ELF-1 (cell line): ENCODE measurements around the gene CAMKK2.
"Not testable (repeated sequence)": the region's sequence is repeated elsewhere in the genome, so short reads cannot be mapped to it uniquely, and the experiment has no call there.

Experiments used
- DNase-seq: peaks from one replicate; pipeline ENCODE4 v3.0.0-alpha.2; 2016; ENCODE audit warnings: low read depth, low spot score

The CAMKK2 gene

GRCh38 chr12:121279507-121279915, 17.0 kb downstream of the CAMKK2 start:
- no peak for DNase-seq

- DNase-seq = no peak
These were observed 17.5 kb downstream of the CAMKK2 start for GRCh38 chr12:121279071-121279375.

GRCh38 chr12:121278169-121279070, 18.1 kb downstream of the CAMKK2 start:
- no peak for DNase-seq

- no peak for DNase-seq
These were observed 19.1 kb downstream of the CAMKK2 start for GRCh38 chr12:121277374-121277759.

GRCh38 chr12:121274036-121274763, 22.3 kb downstream of the CAMKK2 start:
- no peak for DNase-seq

- no peak for DNase-seq
These were observed 23.1 kb downstream of the CAMKK2 start for GRCh38 chr12:121273364-121273896.

GRCh38 chr12:121267822-121268221, 28.7 kb downstream of the CAMKK2 start:
- DNase-seq = no peak

GRCh38 chr12:121264951-121265515, 31.5 kb downstream of the CAMKK2 start:
- DNase-seq = no peak

GRCh38 chr12:121264135-121264534, 32.4 kb downstream of the CAMKK2 start:
- DNase-seq = no peak

- no peak for DNase-seq
These were observed 33.1 kb downstream of the CAMKK2 start for GRCh38 chr12:121263206-121263935.

GRCh38 chr12:121261398-121261797, 35.1 kb downstream of the CAMKK2 start:
- no peak for DNase-seq

GRCh38 chr12:121260091-121260490, 36.4 kb downstream of the CAMKK2 start:
- no peak for DNase-seq

GRCh38 chr12:121259074-121259473, 37.4 kb downstream of the CAMKK2 start:
- no peak for DNase-seq

GRCh38 chr12:121257704-121258449, 38.6 kb downstream of the CAMKK2 start:
- DNase-seq = not testable (repeated sequence)

GRCh38 chr12:121255433-121255832, 41.1 kb downstream of the CAMKK2 start:
- DNase-seq = peak; percentile 29

- DNase-seq = no peak
These were observed 42.7 kb downstream of the CAMKK2 start for GRCh38 chr12:121253638-121254335.

- no peak for DNase-seq
These were observed 43.7 kb downstream of the CAMKK2 start for GRCh38 chr12:121252712-121253345.

GRCh38 chr12:121251838-121252237, 44.7 kb downstream of the CAMKK2 start:
- no peak for DNase-seq

GRCh38 chr12:121250359-121250758, 46.1 kb downstream of the CAMKK2 start:
- DNase-seq = peak; percentile 23

- DNase-seq = no peak
These were observed 47.9 kb downstream of the CAMKK2 start for GRCh38 chr12:121248622-121249021.
